Measurements from ENCODE around the gene PRCC.

The PRCC gene

DNA sequence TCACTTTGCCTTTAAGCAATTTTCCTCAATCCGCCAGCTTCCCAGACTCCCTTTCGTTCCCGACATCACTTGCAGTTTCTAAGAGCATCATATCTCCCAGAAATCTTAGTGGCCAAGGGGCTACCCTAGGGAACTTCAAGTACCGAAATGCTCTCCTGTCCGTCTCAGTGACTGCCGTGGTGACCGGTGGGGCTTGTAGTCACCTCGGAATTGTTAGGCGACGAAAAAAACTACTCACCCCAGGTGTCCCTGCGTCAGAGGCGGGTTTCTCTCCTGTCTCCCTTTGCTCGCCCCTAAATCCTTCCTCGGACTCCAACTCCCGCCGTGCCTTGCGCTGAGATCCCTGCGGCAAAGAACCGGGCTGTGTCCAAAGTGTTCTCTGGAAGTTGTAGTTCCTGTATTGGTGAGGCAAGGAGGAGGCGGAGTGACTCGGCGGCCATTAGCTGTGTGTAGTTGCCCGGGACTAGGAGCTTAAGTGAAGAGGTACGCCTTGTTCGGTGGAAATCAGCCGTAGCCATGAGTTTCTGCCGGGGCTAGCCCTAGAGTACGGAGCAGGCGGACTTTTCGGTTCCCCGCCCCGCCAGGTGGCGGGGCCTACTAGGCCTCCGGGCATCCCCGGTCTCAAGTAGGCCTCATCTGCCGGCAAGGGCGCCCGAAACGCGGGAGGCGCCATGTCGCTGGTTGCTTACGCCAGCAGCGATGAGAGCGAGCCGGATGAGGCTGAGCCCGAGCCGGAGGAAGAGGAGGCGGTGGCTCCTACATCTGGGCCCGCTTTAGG is at the start of gene PRCC:
PRCC (plus strand) TSS at position 435 of the 778 bp plus-strand sequence; CDS start at position 672, 237 bp downstream.
- TF ChIP-seq, protein P1, sequence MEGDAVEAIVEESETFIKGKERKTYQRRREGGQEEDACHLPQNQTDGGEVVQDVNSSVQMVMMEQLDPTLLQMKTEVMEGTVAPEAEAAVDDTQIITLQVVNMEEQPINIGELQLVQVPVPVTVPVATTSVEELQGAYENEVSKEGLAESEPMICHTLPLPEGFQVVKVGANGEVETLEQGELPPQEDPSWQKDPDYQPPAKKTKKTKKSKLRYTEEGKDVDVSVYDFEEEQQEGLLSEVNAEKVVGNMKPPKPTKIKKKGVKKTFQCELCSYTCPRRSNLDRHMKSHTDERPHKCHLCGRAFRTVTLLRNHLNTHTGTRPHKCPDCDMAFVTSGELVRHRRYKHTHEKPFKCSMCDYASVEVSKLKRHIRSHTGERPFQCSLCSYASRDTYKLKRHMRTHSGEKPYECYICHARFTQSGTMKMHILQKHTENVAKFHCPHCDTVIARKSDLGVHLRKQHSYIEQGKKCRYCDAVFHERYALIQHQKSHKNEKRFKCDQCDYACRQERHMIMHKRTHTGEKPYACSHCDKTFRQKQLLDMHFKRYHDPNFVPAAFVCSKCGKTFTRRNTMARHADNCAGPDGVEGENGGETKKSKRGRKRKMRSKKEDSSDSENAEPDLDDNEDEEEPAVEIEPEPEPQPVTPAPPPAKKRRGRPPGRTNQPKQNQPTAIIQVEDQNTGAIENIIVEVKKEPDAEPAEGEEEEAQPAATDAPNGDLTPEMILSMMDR (IDR thresholded peaks at IDR 0.05; ENCODE audit: borderline replicate concordance, insufficient read depth, low read depth, low read length): no peak
- H3K4me3 ChIP-seq (ENCODE audit: low read depth, low read length): peak within 1 kb of the TSS; percentile 98

- TF ChIP-seq, protein P1 (IDR thresholded peaks at IDR 0.05; ENCODE audit: borderline replicate concordance, insufficient read depth, low read depth, low read length): no peak
- H3K4me3 ChIP-seq (ENCODE audit: low read depth, low read length): no peak overlapping the region
Observed at GRCh38 chr1:156721131-156721530, 46.2 kb upstream of the PRCC start.

- TF ChIP-seq, protein P1 (IDR thresholded peaks at IDR 0.05; ENCODE audit: borderline replicate concordance, insufficient read depth, low read depth, low read length): no peak
- no peak overlapping the region for H3K4me3 ChIP-seq (ENCODE audit: low read depth, low read length)
Observed at GRCh38 chr1:156721535-156721934, 45.8 kb upstream of the PRCC start.

GRCh38 chr1:156725683-156726280 is 41.6 kb upstream of the PRCC start:
- H3K4me3 ChIP-seq (ENCODE audit: low read depth, low read length): peak overlapping the region; percentile 92
- TF ChIP-seq, protein P1 (IDR thresholded peaks at IDR 0.05; ENCODE audit: borderline replicate concordance, insufficient read depth, low read depth, low read length): peak; percentile 98

DNA sequence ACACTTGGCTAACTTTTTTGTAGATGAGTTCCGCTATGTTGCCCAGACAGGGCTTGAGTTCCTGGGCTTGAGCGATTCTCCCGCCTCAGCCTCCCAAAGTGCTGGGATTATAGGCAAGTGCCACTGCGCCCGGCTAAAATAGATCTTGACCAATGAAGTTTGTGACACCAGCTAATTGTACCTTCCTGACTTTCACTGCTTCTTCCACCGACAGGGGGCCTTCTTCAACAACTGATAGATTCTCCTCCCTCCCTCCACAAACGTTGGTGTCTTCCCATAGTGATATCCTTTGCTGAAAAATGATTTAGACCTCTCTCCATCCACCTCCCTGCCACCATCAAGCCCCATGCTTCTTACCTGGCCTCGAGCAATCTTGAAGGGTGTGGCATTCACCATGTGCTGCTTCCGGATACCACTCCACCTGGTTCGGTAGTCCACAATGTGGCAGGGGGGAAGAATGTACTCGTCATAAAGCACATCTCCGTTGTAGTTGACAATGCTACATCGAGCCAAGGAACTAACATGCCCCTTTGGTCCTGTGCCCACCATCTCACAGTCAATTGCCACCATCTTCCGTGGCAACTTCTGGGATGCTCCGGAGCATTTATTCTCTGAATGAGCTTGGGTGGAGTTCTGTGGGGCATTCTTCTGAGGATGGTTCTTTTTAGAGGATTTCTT is 40.6 kb upstream of the PRCC start:
- H3K4me3 ChIP-seq (ENCODE audit: low read depth, low read length): peak overlapping the region; percentile 92
- TF ChIP-seq, protein P1 (IDR thresholded peaks at IDR 0.05; ENCODE audit: borderline replicate concordance, insufficient read depth, low read depth, low read length): peak; percentile 69

DNA sequence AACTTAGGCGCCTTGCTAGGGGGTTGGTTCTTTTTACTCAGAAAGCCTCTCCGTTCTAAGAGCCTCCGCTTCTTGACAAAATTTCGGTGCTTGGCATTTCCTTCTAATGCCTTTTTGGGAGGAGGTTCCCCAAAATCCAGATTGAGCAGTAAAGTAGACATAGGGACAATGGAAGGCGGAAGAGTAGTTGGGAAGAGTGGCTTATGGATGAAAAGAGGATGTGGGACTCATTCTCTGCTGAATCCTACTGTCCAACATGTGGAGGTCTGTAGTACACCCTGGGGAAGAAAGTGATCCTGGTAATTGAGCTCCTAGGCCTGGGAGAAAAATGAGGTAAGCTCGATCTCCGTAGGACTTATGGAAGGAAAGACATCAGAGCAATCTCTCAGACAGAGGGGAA is 39.8 kb upstream of the PRCC start:
- H3K4me3 ChIP-seq (ENCODE audit: low read depth, low read length): peak overlapping the region; percentile 92
- TF ChIP-seq, protein P1 (IDR thresholded peaks at IDR 0.05; ENCODE audit: borderline replicate concordance, insufficient read depth, low read depth, low read length): no peak
